Effector memory CD8-positive, alpha-beta T cell (primary cell): ENCODE results near the gene PPP1R14C.
A peak's percentile ranks its signal among the peaks of the same experiment; 100 is the strongest.

Experiments
- ATAC-seq: fragments of 150-1000 bp; cut with Tn5 transposase; replicated peaks from 2 replicates; pipeline ENCODE4 v1.10.0; 2021; ENCODE audit warnings: mild to moderate bottlenecking, moderate library complexity
- DNase-seq, 3 experiments: peaks; one replicate each; pipeline ENCODE4 v3.0.0; 2021
- H3K27ac Mint-ChIP-seq, 2 donors: one replicate each; pipeline ENCODE4 v1.8.0; 2022; ENCODE audit warnings: mild to moderate bottlenecking in 2 of 2, mixed read lengths in 2 of 2, moderate library complexity in 2 of 2
- H3K27me3 Mint-ChIP-seq, 2 donors: one replicate each; pipeline ENCODE4 v1.8.0; 2022; ENCODE audit warnings: mixed read lengths in 2 of 2
- H3K36me3 Mint-ChIP-seq: one replicate; pipeline ENCODE4 v1.8.0; 2022; ENCODE audit warnings: mild to moderate bottlenecking, moderate library complexity, mixed read lengths; ENCODE audit not compliant: insufficient read depth
- H3K4me1 Mint-ChIP-seq, 2 donors: one replicate each; pipeline ENCODE4 v1.8.0; 2022; ENCODE audit warnings: low read depth in 2 of 2, mixed read lengths in 2 of 2
- H3K4me3 Mint-ChIP-seq, 2 donors: one replicate each; pipeline ENCODE4 v1.8.0; 2022; ENCODE audit warnings: mild to moderate bottlenecking in 2 of 2, mixed read lengths in 2 of 2, moderate library complexity in 2 of 2
- H3K9me3 Mint-ChIP-seq, 2 donors: one replicate each; pipeline ENCODE4 v1.8.0; 2022; ENCODE audit warnings: mixed read lengths in 2 of 2
- total RNA-seq, 9 experiments: gene quantifications; one replicate each; lab custom pipeline; 2026; lab: John Stamatoyannopoulos, UW

The PPP1R14C gene, protein sequence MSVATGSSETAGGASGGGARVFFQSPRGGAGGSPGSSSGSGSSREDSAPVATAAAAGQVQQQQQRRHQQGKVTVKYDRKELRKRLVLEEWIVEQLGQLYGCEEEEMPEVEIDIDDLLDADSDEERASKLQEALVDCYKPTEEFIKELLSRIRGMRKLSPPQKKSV
- total RNA-seq, result 0.18 to 1.4 (median 0.75) reads per million in 9 experiments

DNA sequence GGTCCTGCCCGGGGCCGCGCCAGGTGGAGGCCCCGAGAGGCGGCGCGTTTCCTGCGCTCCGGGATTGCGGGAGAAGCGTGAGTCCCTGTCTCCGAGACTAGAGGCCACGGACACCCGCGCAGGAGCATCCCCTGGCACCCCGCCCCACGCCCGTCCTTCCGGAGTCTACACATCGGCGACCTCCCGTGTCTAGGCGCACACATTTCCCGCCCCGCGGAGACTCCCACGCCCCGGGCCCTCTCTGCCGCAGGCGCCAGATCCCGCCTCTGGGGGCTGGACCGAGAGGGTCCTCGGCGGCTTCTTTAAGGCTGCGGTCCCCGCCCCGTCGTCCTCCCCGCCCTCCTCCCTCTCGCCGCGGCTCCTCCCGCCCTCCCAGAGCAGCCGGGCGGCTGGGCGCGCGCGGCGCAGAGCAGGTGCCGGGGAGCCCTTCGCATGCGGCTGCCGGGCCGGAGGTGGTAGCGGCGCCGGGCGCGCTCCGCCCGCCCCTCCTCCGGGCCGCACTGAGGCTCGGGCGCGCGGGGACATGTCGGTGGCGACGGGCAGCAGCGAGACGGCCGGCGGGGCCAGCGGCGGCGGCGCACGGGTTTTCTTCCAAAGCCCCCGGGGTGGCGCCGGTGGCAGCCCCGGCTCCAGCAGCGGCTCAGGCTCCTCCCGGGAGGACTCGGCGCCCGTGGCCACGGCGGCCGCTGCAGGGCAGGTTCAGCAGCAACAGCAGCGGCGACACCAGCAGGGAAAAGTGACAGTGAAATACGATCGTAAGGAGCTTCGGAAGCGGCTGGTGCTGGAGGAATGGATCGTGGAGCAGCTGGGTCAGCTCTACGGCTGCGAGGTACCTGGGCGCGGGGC is at the start of gene PPP1R14C:
Gene PPP1R14C, plus strand, starts transcription at position 375 of the 846 bp plus-strand sequence. Its CDS starts 149 bp downstream, at position 524.
- H3K36me3 Mint-ChIP-seq, result peaks cover 4% of the 10 kb centered on the region

DNA sequence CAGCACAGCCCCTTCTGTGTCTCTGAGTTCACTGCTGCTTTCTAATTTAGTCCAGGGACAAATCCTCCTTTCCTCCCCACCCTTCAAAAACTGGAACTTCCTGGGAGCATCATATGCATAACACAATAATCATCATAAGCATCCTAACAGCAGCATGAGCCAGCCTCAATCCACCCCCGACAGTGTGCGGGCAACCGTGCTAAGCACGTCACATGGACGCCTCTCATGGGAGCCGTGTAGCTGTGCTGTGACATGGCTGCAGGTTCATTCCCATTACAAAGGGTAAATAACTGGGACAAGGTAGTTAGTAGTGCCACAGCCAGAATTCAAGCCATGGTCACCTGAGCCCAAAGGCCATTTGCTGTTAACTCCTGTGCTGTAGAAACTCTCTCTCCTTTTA is 49.4 kb upstream of the PPP1R14C start:
- no peak overlapping the region for H3K27ac Mint-ChIP-seq
- peaks cover 26 to 49% of the 10 kb centered on the region in 2 donors for H3K27me3 Mint-ChIP-seq
- no peak for ATAC-seq
- peaks cover 0 to 2% of the 10 kb centered on the region in 2 donors for H3K4me1 Mint-ChIP-seq
- H3K36me3 Mint-ChIP-seq, result no peaks in the 10 kb centered on the region
- DNase-seq, result no peak
- no peaks in the 10 kb centered on the region for H3K9me3 Mint-ChIP-seq
- no peak overlapping the region for H3K4me3 Mint-ChIP-seq

More for the DNA sequence above, at the start of gene PPP1R14C:
- Mint-ChIP-seq H3K4me1 (peaks cover 11 to 13% of the 10 kb centered on the region in 2 donors), H3K9me3 (no peaks in the 10 kb centered on the region), H3K4me3 (peak within 1 kb of the TSS; percentile 70 to 75), H3K27ac (peak within 1 kb of the TSS in 1 of 2 donors; percentile 20), H3K27me3 (peaks cover 50 to 90% of the 10 kb centered on the region in 2 donors)
- peak in 2 of 3 experiments; percentile 3 to 14 for DNase-seq
- peak; percentile 72 for ATAC-seq

DNA sequence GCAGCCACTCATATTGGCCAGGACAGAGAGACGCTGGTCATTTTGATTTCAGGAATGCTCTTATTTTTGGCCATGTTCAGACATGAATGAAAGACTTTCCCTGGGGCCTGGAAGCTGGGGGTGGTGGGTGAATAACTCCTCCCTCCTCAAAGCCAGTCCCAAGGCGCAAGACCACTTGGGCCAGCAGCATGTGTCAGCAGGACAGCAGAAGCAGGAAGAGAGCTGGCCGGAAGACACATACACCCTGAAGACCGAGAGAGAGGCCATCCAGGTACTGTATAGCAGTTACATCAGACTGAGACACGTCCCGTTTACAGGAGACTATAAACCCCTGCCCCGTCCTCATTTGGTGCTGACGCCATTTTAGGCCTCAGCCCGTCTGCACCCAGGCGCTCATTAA is 44.7 kb upstream of the PPP1R14C start:
- H3K27me3 Mint-ChIP-seq, result peaks cover 23 to 28% of the 10 kb centered on the region in 2 donors
- no peaks in the 10 kb centered on the region for H3K9me3 Mint-ChIP-seq
- no peak overlapping the region for H3K4me3 Mint-ChIP-seq
- H3K4me1 Mint-ChIP-seq, result peaks cover 0 to 2% of the 10 kb centered on the region in 2 donors
- H3K27ac Mint-ChIP-seq, result no peak overlapping the region
- no peak for ATAC-seq
- no peaks in the 10 kb centered on the region for H3K36me3 Mint-ChIP-seq
- DNase-seq, result no peak

GRCh38 chr6:150099546-150099945 is 43.3 kb upstream of the PPP1R14C start:
- no peaks in the 10 kb centered on the region for H3K9me3 Mint-ChIP-seq

DNA sequence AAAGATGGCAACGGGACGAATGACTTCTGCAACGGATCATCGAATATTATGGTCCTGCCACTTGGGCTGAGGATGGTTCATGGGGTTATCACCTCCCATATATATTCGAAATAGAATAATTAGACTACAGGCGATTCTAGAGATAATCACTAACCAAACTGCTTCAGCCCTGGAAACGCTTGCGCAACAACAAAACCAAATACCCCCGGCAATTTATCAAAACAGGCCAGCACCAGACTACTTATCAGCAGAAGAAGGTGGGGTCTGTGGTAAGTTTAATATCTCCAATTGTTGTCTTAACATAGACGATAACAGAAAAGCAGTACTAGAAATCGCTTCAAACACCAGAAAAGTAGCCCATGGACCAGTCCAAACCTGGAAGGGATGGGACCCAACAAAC is 42.9 kb upstream of the PPP1R14C start:
- Mint-ChIP-seq H3K9me3 (no peaks in the 10 kb centered on the region), H3K4me3 (no peak overlapping the region), H3K27ac (no peak overlapping the region), H3K27me3 (peaks cover 12 to 17% of the 10 kb centered on the region in 2 donors), H3K36me3 (no peaks in the 10 kb centered on the region), H3K4me1 (no peaks in the 10 kb centered on the region)
- no peak for DNase-seq
- ATAC-seq, result no peak

More at GRCh38 chr6:150099546-150099945, 43.3 kb upstream of the PPP1R14C start:
- Mint-ChIP-seq H3K36me3 (no peaks in the 10 kb centered on the region), H3K27me3 (peaks cover 17 to 22% of the 10 kb centered on the region in 2 donors), H3K4me3 (no peak overlapping the region), H3K27ac (no peak overlapping the region), H3K4me1 (peaks cover 0 to 2% of the 10 kb centered on the region in 2 donors)
- no peak for ATAC-seq
- DNase-seq, result no peak

DNA sequence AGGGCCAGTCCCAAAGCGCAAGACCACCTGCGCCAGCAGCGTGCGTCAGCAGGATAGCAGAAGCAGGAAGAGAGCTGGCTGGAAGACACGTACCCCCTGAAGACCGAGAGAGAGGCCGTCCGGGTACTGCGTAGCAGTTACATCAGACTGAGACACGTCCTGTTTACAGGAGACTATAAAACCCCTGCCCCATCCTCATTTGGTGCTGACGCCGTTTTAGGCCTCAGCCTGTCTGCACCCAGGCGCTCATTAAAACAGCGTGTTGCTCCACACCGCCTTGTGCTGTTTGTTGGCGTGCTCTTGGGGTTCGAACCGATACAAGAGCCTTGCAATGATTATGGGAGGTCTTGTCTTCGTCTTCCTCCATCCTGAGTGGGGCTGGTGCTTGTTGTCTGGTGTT is 42.1 kb upstream of the PPP1R14C start:
- no peaks in the 10 kb centered on the region for H3K9me3 Mint-ChIP-seq
- H3K27me3 Mint-ChIP-seq, result peaks cover 5 to 10% of the 10 kb centered on the region in 2 donors
- no peaks in the 10 kb centered on the region for H3K36me3 Mint-ChIP-seq
- no peaks in the 10 kb centered on the region for H3K4me1 Mint-ChIP-seq
- DNase-seq (no peak), ATAC-seq (no peak)
- no peak overlapping the region for H3K27ac Mint-ChIP-seq
- no peak overlapping the region for H3K4me3 Mint-ChIP-seq

- no peak for DNase-seq
- H3K36me3 Mint-ChIP-seq, result no peaks in the 10 kb centered on the region
- H3K9me3 Mint-ChIP-seq, result no peaks in the 10 kb centered on the region
- ATAC-seq, result no peak
- H3K27me3 Mint-ChIP-seq, result peaks cover 0 to 7% of the 10 kb centered on the region in 2 donors
- H3K4me3 Mint-ChIP-seq, result no peak overlapping the region
- H3K4me1 Mint-ChIP-seq, result no peaks in the 10 kb centered on the region
- H3K27ac Mint-ChIP-seq, result no peak overlapping the region
Measured at GRCh38 chr6:150102750-150103270, 40.0 kb upstream of the PPP1R14C start.

DNA sequence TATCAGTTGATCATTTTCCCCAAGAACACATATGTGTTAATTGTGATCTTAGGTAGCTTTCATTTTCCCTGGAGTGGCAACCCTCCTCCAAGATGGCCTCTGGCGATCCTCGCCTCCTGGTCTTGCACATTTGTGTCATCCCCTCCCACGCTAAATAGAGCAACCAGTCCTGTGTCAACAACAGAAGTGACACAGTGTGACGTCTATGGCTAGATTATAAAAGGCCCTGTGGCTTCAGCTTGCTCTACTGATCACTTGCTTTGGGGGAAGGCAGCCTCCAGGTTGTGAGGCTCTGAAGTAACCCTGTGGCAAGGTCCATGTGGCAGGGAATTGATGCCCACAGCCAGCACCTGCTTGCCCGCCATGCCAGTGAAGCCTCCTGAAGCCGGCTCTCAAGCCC is 30.6 kb upstream of the PPP1R14C start:
- Mint-ChIP-seq H3K9me3 (no peaks in the 10 kb centered on the region), H3K4me3 (no peak overlapping the region), H3K27me3 (peaks cover 9 to 10% of the 10 kb centered on the region in 2 donors), H3K4me1 (no peaks in the 10 kb centered on the region), H3K27ac (no peak overlapping the region), H3K36me3 (no peaks in the 10 kb centered on the region)
- DNase-seq, result no peak
- no peak for ATAC-seq

- no peak for DNase-seq
- Mint-ChIP-seq H3K4me1 (peaks cover 5 to 6% of the 10 kb centered on the region in 2 donors), H3K36me3 (no peaks in the 10 kb centered on the region), H3K9me3 (no peaks in the 10 kb centered on the region), H3K27me3 (peaks cover 9 to 10% of the 10 kb centered on the region in 2 donors), H3K27ac (no peak overlapping the region), H3K4me3 (no peak overlapping the region)
- ATAC-seq, result no peak
Measured at GRCh38 chr6:150115769-150116168, 27.1 kb upstream of the PPP1R14C start.

DNA sequence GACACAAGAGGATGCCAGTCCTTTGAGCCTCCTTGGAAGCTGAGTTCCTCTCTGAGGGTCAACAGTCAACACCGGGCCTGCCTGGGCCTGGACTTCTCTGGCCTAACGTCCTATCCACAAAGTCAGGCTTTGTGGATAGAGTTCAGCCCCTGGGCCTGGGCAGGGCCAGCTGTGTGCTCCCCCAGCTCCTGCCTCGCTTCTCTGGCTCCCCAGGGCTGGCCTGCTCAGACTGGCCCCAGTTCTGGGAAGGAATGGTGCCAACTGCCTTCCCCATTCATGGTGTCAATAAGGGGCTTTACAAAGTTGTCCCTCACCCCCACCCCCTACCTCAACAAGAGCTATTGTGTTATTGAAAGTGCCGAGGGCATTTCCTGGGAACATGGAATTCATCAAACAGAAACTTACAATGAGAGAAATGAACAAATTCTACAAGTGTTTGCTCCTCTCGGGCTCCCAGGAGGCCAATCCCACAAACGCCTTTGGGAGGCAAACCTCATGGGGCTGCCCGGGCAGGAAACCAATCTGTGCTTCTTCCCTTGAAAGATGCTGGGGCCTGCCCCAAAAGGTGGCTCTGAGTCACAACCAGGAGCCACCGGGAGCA is 26.5 kb upstream of the PPP1R14C start:
- H3K4me3 Mint-ChIP-seq, result no peak overlapping the region
- no peaks in the 10 kb centered on the region for H3K9me3 Mint-ChIP-seq
- no peak overlapping the region for H3K27ac Mint-ChIP-seq
- no peak for ATAC-seq
- H3K36me3 Mint-ChIP-seq, result no peaks in the 10 kb centered on the region
- DNase-seq, result no peak
- H3K4me1 Mint-ChIP-seq, result peaks cover 5 to 6% of the 10 kb centered on the region in 2 donors
- H3K27me3 Mint-ChIP-seq, result peaks cover 7 to 10% of the 10 kb centered on the region in 2 donors

DNA sequence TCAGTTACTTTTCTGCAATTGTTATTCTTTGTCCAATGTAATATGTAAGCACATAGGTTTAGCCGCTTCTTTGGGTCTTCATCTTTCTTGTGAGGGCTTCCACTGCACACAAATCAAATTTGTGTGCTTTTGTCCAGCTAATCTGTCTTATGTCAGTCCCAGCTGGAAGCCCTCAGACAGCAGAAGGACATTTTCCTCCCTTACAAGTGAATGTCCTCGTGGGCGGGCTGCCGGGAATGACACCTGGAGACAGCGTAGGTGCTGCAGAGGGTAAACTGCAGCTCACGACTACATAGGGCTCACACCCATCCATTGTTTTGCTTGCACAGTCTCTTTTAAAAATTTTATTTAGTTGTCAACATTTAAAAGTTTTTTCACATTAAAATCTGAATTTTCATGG is 24.6 kb upstream of the PPP1R14C start:
- no peak for DNase-seq
- H3K36me3 Mint-ChIP-seq, result no peaks in the 10 kb centered on the region
- H3K4me1 Mint-ChIP-seq, result peaks cover 5 to 6% of the 10 kb centered on the region in 2 donors
- peaks cover 7 to 15% of the 10 kb centered on the region in 2 donors for H3K27me3 Mint-ChIP-seq
- no peak overlapping the region for H3K4me3 Mint-ChIP-seq
- no peaks in the 10 kb centered on the region for H3K9me3 Mint-ChIP-seq
- no peak for ATAC-seq
- peak overlapping the region in 1 of 2 donors; percentile 23 for H3K27ac Mint-ChIP-seq

- ATAC-seq (no peak), DNase-seq (no peak)
- Mint-ChIP-seq H3K27ac (peak overlapping the region in 1 of 2 donors; percentile 23), H3K36me3 (no peaks in the 10 kb centered on the region), H3K4me1 (peaks cover 5 to 10% of the 10 kb centered on the region in 2 donors), H3K4me3 (no peak overlapping the region), H3K9me3 (no peaks in the 10 kb centered on the region), H3K27me3 (peaks cover 7 to 16% of the 10 kb centered on the region in 2 donors)
Measured at GRCh38 chr6:150118627-150119026, 24.2 kb upstream of the PPP1R14C start.

- Mint-ChIP-seq H3K4me3 (no peak overlapping the region), H3K27ac (peak overlapping the region in 1 of 2 donors; percentile 23)
Measured at GRCh38 chr6:150119173-150119572, 23.7 kb upstream of the PPP1R14C start.

More at GRCh38 chr6:150119173-150119572, 23.7 kb upstream of the PPP1R14C start:
- peaks cover 8 to 12% of the 10 kb centered on the region in 2 donors for H3K4me1 Mint-ChIP-seq
- ATAC-seq (no peak), DNase-seq (no peak)
- peaks cover 7 to 21% of the 10 kb centered on the region in 2 donors for H3K27me3 Mint-ChIP-seq
- no peaks in the 10 kb centered on the region for H3K36me3 Mint-ChIP-seq
- H3K9me3 Mint-ChIP-seq, result no peaks in the 10 kb centered on the region
